Lower lobe of right lung (tissue), 2 donors: ENCODE results near the gene CLUH. TPM values are rescaled to one million over a fixed set of nuclear protein-coding genes. Genes with fewer than 3 reads are reported as not detected.
"Not testable (repeated sequence)": the region's sequence is repeated elsewhere in the genome, so short reads cannot be mapped to it uniquely, and the experiment has no call there.

Experiments
- ATAC-seq, 2 donors: fragments of 200-7000 bp; cut with Tn5 transposase; one replicate each; pipeline ENCODE4 v1.9.1; 2020 to 2022; ENCODE audit warnings: mild to moderate bottlenecking in 2 of 2, moderate library complexity in 2 of 2
- DNase-seq: peaks from one replicate; pipeline ENCODE4 v3.0.0-alpha.2; 2020
- H3K27ac ChIP-seq: fragments of 200-600 bp; one replicate; pipeline ENCODE4 v1.8.0; 2022
- H3K27me3 ChIP-seq: fragments of 200-600 bp; one replicate; pipeline ENCODE4 v1.8.0; 2022; ENCODE audit warnings: low read depth
- H3K36me3 ChIP-seq: fragments of 200-600 bp; one replicate; pipeline ENCODE4 v1.8.0; 2022; ENCODE audit warnings: mild to moderate bottlenecking
- H3K4me1 ChIP-seq: fragments of 200-600 bp; one replicate; pipeline ENCODE4 v1.8.0; 2022
- H3K4me3 ChIP-seq: fragments of 200-600 bp; one replicate; pipeline ENCODE4 v1.8.0; 2022; ENCODE audit warnings: mild to moderate bottlenecking
- H3K9me3 ChIP-seq: fragments of 200-600 bp; one replicate; pipeline ENCODE4 v1.8.0; 2022
- intact Hi-C: fragments of 100-400 bp; cut with DNase I; formaldehyde crosslinking; loops from one replicate; pipeline ENCODE4 v1.11.0; 2022
- total RNA-seq: library from RNA; stranded (reverse); fragmentation: NEBNext Ultra II Directional; extraction: Animal tissue kit (Norgen Biotek cat#: 25700); gene quantifications from one replicate; pipeline ENCODE4 v1.2.1, GENCODE V29; 2021
- TF ChIP-seq, protein P1 (sequence below): fragments of 200-600 bp; IDR thresholded peaks from one replicate; pipeline ENCODE4 v1.8.0; 2022; ENCODE audit warnings: antibody characterized with exemption, mild to moderate bottlenecking
- donor health status: DM: no; HTN: yes; CAD: no; lungs with severe emphysema.

CLUH gene
- total RNA-seq, 1 donor from 2014 or later, result 48.8 TPM

GRCh38 chr17:2672026-2672425, 39.5 kb downstream of the CLUH start:
- TF ChIP-seq, protein P1, sequence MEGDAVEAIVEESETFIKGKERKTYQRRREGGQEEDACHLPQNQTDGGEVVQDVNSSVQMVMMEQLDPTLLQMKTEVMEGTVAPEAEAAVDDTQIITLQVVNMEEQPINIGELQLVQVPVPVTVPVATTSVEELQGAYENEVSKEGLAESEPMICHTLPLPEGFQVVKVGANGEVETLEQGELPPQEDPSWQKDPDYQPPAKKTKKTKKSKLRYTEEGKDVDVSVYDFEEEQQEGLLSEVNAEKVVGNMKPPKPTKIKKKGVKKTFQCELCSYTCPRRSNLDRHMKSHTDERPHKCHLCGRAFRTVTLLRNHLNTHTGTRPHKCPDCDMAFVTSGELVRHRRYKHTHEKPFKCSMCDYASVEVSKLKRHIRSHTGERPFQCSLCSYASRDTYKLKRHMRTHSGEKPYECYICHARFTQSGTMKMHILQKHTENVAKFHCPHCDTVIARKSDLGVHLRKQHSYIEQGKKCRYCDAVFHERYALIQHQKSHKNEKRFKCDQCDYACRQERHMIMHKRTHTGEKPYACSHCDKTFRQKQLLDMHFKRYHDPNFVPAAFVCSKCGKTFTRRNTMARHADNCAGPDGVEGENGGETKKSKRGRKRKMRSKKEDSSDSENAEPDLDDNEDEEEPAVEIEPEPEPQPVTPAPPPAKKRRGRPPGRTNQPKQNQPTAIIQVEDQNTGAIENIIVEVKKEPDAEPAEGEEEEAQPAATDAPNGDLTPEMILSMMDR, result no peak
- no peak for ATAC-seq
- no peaks in the 10 kb centered on the region for H3K27me3 ChIP-seq
- no peak for DNase-seq
- H3K4me3 ChIP-seq, result no peak overlapping the region
- H3K9me3 ChIP-seq, result no peaks in the 10 kb centered on the region
- peaks cover 99% of the 10 kb centered on the region for H3K36me3 ChIP-seq
- no peak overlapping the region for H3K27ac ChIP-seq
- no peaks in the 10 kb centered on the region for H3K4me1 ChIP-seq
- intact Hi-C loops, result no loop called here

- H3K4me3 ChIP-seq, DNase-seq, ATAC-seq, H3K4me1 ChIP-seq, H3K27me3 ChIP-seq, intact Hi-C loops, H3K27ac ChIP-seq, H3K9me3 ChIP-seq: not testable (repeated sequence)
- H3K36me3 ChIP-seq, result peaks cover 16% of the 10 kb centered on the region
These were observed 51.2 kb downstream of the CLUH start for GRCh38 chr17:2660410-2660809.

DNA sequence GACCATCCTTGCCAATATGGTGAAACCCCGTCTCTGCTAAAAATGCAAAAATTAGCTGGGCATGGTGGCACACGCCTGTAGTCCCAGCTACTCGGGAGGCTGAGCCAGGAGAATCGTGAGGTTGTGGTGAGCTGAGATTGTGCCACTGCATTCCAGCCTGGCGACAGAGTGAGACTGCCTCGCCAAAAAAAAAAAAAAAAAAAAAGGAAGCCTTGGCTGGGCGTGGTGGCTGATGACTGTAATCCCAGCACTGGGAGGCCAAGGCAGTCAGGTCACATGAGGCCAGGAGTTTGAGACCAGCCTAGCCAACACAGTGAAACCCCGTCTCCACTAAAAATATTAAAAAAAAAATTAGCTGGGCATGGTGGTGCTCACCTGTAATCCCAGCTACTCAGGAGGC, 52.2 kb downstream of the CLUH start:
- H3K27ac ChIP-seq, H3K27me3 ChIP-seq, H3K9me3 ChIP-seq, DNase-seq, H3K4me3 ChIP-seq, H3K4me1 ChIP-seq, intact Hi-C loops: not testable (repeated sequence)
- H3K36me3 ChIP-seq, result peaks cover 19% of the 10 kb centered on the region
- ATAC-seq, result peak; percentile 39 to 67

DNA sequence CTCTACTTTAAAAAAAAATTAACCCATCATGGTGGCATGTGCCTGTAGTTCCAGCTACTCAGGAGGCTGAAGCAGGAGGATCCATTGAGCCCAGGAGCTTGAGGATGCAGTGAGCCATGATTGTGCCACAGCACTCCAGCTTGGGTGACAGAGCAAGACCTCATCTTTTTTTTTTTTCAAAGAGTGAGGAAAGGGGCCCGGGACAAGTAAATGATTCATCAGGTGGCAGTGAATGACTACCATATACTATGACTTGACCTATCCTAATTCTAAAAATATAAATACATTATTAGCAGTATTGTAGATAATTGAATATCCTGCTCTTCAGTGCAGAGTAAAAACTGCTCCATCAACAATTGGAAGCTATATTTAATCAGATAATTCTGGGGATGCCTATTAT, 55.3 kb downstream of the CLUH start:
- no peak overlapping the region for H3K27ac ChIP-seq
- intact Hi-C loops, result no loop called here
- ATAC-seq (no peak), DNase-seq (no peak)
- TF ChIP-seq, protein P1, result no peak
- no peak overlapping the region for H3K4me3 ChIP-seq
- peaks cover 21% of the 10 kb centered on the region for H3K36me3 ChIP-seq
- peaks cover under 1% of the 10 kb centered on the region for H3K4me1 ChIP-seq
- no peaks in the 10 kb centered on the region for H3K27me3 ChIP-seq
- H3K9me3 ChIP-seq, result no peaks in the 10 kb centered on the region

GRCh38 chr17:2655546-2655945, 56.0 kb downstream of the CLUH start:
- no peak for ATAC-seq
- Histone ChIP-seq H3K9me3 (no peaks in the 10 kb centered on the region), H3K4me3 (no peak overlapping the region), H3K27me3 (no peaks in the 10 kb centered on the region), H3K36me3 (peaks cover 21% of the 10 kb centered on the region), H3K4me1 (no peaks in the 10 kb centered on the region), H3K27ac (no peak overlapping the region)
- DNase-seq, result no peak
- intact Hi-C loops, result no loop called here
- TF ChIP-seq, protein P1, result no peak

GRCh38 chr17:2652911-2653310, 58.7 kb downstream of the CLUH start:
- DNase-seq, intact Hi-C loops, ATAC-seq, H3K27me3 ChIP-seq, H3K27ac ChIP-seq, H3K4me3 ChIP-seq, H3K4me1 ChIP-seq, H3K9me3 ChIP-seq: not testable (repeated sequence)
- peaks cover 26% of the 10 kb centered on the region for H3K36me3 ChIP-seq

- Histone ChIP-seq H3K9me3 (no peaks in the 10 kb centered on the region), H3K27me3 (no peaks in the 10 kb centered on the region), H3K36me3 (peaks cover 30% of the 10 kb centered on the region), H3K4me3 (no peak overlapping the region), H3K4me1 (no peaks in the 10 kb centered on the region), H3K27ac (no peak overlapping the region)
- DNase-seq, result no peak
- intact Hi-C loops, result no loop called here
- TF ChIP-seq, protein P1, result no peak
- ATAC-seq, result no peak
These were observed 62.4 kb downstream of the CLUH start for GRCh38 chr17:2649191-2649590.
